Adrenal gland (tissue), 5 donors: Measurements from ENCODE around the gene LHX6.

Source experiments
- POLR2A ChIP-seq, 2 donors: fragments of 450-650 bp; IDR thresholded peaks; one replicate each; pipeline ENCODE4 v1.6.1; 2017; ENCODE audit warnings: antibody characterized with exemption in 2 of 2, mild to moderate bottlenecking in 2 of 2, moderate library complexity in 1 of 2
- TF ChIP-seq, protein P1 (sequence below), 6 experiments: fragments of 450-650 bp in 4 of 6; fragments of 200-600 bp in 2 of 6; sonication (generic) in 1 of 6; IDR thresholded peaks; 1 replicate in 5 of 6; 2 replicates in 1 of 6; pipeline versions ENCODE4 v1.5.1 to v1.8.0; 2016 to 2021; ENCODE audit warnings: antibody characterized with exemption in 6 of 6, mild to moderate bottlenecking in 2 of 6, moderate library complexity in 1 of 6
- donor health status: DM: no; HTN: no; CAD: no.

DNA sequence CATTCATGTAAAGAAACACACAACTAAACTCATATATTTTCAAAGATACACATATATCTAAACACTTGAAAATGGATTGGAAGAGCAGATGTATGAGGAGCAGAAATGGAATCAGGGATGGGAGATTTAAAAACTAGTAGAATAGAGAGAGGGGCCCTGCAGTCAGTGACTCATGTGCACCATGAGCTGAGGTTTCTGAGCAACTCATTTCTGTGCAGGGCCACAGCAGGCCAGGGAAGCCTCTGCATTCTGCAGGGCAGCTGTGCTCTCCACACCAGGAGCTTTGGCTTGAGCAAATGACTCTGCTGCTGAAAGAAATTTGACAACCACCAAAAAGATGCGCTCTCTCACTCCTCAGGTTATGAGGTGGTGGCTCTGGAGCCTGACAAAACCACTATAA, 27.1 kb downstream of the LHX6 start:
- TF ChIP-seq, protein P1, sequence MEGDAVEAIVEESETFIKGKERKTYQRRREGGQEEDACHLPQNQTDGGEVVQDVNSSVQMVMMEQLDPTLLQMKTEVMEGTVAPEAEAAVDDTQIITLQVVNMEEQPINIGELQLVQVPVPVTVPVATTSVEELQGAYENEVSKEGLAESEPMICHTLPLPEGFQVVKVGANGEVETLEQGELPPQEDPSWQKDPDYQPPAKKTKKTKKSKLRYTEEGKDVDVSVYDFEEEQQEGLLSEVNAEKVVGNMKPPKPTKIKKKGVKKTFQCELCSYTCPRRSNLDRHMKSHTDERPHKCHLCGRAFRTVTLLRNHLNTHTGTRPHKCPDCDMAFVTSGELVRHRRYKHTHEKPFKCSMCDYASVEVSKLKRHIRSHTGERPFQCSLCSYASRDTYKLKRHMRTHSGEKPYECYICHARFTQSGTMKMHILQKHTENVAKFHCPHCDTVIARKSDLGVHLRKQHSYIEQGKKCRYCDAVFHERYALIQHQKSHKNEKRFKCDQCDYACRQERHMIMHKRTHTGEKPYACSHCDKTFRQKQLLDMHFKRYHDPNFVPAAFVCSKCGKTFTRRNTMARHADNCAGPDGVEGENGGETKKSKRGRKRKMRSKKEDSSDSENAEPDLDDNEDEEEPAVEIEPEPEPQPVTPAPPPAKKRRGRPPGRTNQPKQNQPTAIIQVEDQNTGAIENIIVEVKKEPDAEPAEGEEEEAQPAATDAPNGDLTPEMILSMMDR (IDR thresholded peaks at IDR 0.05) = no peak
- no peak for TF ChIP-seq POLR2A (IDR thresholded peaks at IDR 0.05)
